ENCODE results near the gene ASCC2.
"Not testable (repeated sequence)": the region's sequence is repeated elsewhere in the genome, so short reads cannot be mapped to it uniquely, and the experiment has no call there.

ASCC2 gene

DNA sequence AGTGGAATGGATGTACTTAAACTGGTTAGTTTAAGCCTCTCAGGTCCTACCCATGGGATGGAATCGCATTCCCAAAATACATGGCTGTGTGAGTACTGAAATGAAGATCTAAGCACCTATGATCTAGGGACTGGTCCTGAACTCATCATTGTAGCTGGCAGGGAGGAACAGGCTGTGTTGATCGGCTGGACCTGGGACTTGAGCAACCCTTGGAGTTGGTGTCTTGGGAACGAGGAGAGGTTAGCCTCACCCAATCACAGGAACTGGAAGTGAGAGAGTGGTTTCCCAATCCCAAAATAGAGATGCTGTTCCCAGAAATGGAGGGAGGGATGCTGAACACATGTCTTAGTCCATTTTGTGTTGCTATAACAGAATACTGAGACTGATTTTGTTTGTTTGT, 16.4 kb upstream of the ASCC2 start:
- DNase-seq = no peak

GRCh38 chr22:29848111-29848510, 10.0 kb upstream of the ASCC2 start:
- DNase-seq = no peak

DNA sequence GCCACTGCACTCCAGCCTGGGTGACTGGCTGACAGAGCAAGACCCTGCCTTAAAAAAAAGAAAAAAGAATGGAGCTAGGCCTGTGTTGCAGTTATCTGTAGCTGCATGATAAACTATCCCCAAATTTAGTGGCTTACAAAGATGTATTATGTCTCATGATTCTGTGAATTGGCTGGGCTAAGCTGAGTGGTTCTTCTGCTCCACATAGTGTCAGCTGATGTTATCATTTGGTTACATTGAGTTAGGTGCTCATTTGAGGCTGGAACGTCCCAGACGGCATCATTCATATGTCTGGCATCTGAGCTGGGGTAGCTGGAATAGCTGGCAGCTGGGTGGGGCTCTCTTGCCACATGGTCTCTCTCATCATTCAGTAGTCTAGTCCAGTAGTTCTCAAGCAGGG, 8.2 kb upstream of the ASCC2 start:
- no peak for DNase-seq

GRCh38 chr22:29842740-29843139, 4.7 kb upstream of the ASCC2 start:
- no peak for DNase-seq

DNA sequence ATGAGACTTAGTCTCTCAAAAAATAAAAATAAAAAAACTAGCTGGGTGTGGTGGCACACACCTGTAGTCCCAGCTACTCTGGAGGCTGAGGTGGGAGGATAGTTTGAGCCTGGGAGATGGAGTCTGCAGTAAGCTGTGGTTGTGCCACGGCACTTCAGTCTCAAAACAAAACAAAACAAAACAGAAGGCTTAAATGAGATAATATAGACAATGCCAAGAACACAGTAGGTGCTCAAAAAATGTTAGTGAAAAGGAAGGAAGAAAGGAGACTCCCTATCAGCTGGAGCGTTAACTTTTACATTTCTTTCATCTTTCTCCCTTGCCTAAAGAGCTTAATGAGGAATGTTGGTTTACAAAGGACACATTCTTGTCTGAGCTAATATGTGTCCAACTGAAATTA, 4.1 kb upstream of the ASCC2 start:
- DNase-seq = no peak

- DNase-seq = no peak
These were observed 2.4 kb upstream of the ASCC2 start for GRCh38 chr22:29840498-29840897.

DNA sequence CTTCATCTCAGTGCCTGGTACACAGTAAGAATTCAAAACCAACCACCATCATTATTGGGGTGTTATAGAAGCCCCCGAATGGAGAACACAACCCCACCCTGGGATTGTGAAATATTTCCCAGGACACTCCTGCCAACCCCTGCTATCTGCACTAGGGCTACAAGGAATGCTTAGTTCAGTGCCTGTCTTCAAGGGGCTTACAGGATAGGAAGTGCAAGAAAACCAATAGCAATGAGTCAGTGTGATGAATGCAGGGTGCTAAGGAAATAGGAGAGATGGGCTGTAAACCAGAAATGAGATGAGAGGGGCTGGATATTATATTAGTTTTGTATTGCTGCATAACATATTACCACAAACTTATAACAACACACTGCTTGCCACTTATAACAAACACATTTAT, 965 bp upstream of the ASCC2 start:
- DNase-seq = no peak

DNA sequence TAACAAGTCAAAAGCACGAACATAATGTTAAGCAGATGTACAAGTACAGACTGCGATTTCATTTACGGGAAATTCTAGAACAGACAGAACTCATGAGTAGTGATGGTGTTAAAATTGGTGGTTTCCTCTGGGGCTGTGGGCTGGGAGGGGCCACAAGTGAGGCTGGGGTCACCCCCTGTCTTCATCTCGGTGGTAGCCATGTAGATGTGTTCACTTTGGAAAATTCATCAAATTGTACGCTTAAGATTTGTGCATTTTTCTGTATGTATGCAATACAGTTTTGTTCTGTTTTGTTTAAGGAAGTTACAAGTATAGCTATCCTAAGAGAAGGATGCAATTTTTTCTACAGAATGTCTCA, 504 bp upstream of the ASCC2 start:
- DNase-seq = no peak

DNA sequence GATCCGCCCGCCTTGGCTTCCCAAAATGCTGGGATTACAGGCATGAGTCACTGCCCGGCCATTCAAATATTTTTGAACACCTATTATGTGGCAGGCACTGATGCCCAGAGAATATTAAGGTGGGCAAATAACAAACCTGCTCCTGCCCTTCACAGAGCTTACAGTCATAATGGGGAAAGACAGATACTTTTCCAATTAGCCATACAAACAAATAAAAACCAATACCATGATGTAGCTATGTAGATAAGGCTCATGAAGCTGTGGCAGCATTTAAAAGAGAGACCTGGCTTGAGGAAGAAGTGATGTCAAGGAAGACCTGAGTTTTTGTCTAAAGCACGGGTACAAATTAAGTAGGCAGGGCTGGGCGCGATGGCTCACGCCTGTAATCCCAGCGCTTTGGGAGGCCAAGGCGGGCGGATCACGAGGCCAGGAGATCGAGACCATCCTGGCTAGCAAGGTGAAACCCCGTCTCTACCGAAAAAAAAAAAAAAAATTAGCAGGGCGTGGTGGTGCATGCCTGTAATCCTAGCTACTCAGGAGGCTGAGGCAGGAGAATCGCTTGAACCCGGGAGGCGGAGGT, 1.2 kb downstream of the ASCC2 start:
- not testable (repeated sequence) for DNase-seq

- no peak for DNase-seq
These were observed 4.0 kb downstream of the ASCC2 start for GRCh38 chr22:29834046-29834445.

GRCh38 chr22:29833392-29833965, 4.6 kb downstream of the ASCC2 start:
- DNase-seq = no peak

GRCh38 chr22:29831958-29832357, 6.1 kb downstream of the ASCC2 start:
- no peak for DNase-seq

DNA sequence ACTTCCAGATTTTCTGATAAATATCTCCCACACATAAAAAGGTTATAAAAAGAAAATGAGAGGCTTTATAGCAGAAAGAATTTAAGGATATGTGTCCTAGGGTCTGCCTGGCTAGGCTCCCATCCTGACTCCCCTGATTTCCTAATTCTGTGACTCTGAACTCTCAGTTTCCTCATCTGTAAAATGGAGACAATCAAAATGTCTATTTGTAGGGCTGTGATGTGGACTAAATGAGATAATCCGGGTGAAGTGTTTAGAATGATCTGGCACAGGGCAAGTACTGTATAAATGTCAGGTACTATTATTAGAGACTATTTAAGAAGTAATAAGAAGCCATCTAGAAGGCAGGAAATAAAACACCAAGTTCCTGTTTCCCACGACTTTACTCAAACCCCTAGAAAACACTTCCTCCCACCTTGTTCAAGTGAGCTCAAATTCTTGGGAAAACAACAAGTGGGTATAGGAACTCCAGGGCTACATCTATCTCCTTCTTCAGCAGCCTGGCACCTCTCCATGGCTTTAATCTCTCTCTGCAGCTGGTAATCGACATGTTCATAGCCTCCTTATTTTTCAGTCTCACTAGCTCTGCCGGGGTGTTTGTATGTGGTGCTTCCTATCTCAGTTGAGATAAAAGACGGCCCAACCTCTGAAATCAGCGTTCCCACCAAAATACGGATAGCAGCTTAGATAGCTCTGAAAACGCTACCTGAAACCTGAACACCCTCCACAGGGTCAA, 6.7 kb downstream of the ASCC2 start:
- no peak for DNase-seq

DNA sequence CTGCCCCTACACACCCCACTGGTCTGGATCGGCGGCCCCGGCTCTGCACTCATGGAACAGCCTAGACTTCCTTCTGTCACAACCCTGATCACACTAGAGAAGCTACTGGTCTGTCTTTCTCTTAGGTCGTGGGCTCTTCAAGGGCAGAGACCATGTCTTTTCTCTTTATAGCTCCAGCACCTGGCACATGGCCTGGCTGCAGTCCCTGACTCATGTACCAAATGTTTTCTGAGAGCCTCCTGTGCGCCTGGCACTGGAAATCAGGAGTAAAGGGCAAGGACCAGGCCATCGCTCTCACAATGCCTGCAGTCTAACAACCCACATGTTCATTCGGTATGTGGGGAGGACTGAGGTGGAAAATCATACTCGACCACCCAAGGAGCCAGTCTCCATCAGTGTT, 7.5 kb downstream of the ASCC2 start:
- DNase-seq = no peak

- not testable (repeated sequence) for DNase-seq
These were observed 10.3 kb downstream of the ASCC2 start for GRCh38 chr22:29827726-29828125.

GRCh38 chr22:29827091-29827490, 11.0 kb downstream of the ASCC2 start:
- no peak for DNase-seq

DNA sequence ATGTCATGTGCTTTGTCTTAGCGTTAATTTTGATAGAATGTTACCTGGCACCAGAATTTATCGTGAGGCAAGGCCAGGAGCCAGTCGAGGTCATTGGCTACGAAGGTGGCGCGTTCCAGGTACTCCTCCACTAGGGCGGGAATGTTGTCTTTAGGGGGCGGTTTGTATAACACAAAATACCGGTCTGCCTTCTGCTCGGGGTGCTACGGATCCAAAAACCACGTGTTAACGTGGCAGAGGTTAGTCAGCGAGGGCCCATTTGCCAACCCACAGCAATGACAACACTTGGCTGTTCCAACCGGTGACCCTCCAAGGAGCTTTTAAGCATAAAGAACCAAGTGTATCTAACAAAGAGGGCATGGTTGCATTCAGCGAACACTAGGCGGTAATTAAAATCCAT, 12.5 kb downstream of the ASCC2 start:
- DNase-seq = no peak

- DNase-seq = no peak
These were observed 13.4 kb downstream of the ASCC2 start for GRCh38 chr22:29824677-29825076.

- DNase-seq = peak; percentile 61
These were observed 16.6 kb downstream of the ASCC2 start for GRCh38 chr22:29821291-29822016.

DNA sequence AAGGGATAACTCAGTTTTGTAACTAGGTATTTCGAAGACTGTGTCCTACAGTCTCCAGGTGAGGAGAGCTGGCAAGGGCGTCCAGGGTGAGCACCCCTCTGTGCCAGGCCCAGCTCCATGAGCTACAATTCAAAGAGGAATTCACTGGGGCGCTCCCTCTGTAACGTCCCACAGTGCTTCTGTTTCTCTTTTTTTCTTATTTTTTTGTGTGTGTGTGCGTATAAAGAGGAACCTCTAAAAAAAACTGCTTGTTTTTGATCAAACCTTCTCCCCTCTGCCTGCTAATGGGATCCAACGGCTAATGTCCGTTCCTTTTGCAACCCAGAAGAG, 17.1 kb downstream of the ASCC2 start:
- DNase-seq = no peak

GRCh38 chr22:29819501-29819900, 18.6 kb downstream of the ASCC2 start:
- DNase-seq = no peak

DNA sequence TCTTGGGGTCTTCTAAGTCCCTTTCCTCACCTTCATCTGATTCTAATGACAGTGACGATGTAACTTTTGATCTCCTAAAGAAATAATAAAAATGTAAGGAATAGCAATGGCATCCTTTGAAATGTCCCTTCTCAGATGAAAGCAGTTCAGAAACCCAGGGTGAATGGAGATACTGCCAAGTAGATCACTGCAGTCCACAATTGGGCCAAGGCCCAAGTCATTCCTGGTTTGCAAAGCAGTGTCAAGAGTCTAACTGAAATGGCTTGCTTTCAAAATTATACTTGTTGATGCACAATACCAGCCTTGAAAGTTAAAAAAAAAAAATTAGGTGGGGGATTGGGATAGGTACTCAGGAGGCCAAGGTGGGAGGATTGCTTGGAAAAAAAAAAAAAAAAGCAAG, 20.4 kb downstream of the ASCC2 start:
- DNase-seq = no peak

- DNase-seq = no peak
These were observed 21.1 kb downstream of the ASCC2 start for GRCh38 chr22:29816980-29817379.

- no peak for DNase-seq
These were observed 21.5 kb downstream of the ASCC2 start for GRCh38 chr22:29816539-29816938.

Data from stimulated activated CD4-positive, alpha-beta T cell treated with anti-CD3 and anti-CD28 coated beads, Interleukin-15, amount 100 ng/mL, for 24 hours (primary cell).